ENCODE results near the gene RPL13.

RPL13 gene

GRCh38 chr16:89537549-89537925 is 22.9 kb upstream of the RPL13 start:
- H3K27me3 Mint-ChIP-seq = no peaks in the 10 kb centered on the region
- H3K4me3 Mint-ChIP-seq = no peak overlapping the region
- peaks cover 24% of the 10 kb centered on the region for H3K4me1 Mint-ChIP-seq
- DNase-seq (no peak), ATAC-seq (no peak)
- H3K9me3 Mint-ChIP-seq = no peaks in the 10 kb centered on the region
- no peak overlapping the region for H3K27ac Mint-ChIP-seq

- Mint-ChIP-seq H3K9me3 (no peaks in the 10 kb centered on the region), H3K27ac (peak overlapping the region in 1 of 2 donors; percentile 39), H3K27me3 (no peaks in the 10 kb centered on the region), H3K4me3 (no peak overlapping the region), H3K4me1 (peaks cover 22% of the 10 kb centered on the region)
- ATAC-seq (no peak), DNase-seq (no peak)
Observed at GRCh38 chr16:89538286-89538685, 22.2 kb upstream of the RPL13 start.

GRCh38 chr16:89540557-89540956 is 19.9 kb upstream of the RPL13 start:
- ATAC-seq = no peak
- Mint-ChIP-seq H3K27ac (peak overlapping the region in 1 of 2 donors; percentile 6), H3K4me1 (no peaks in the 10 kb centered on the region)

GRCh38 chr16:89541792-89542191 is 18.7 kb upstream of the RPL13 start:
- no peaks in the 10 kb centered on the region for H3K9me3 Mint-ChIP-seq
- ATAC-seq (peak; percentile 45), DNase-seq (no peak)
- no peaks in the 10 kb centered on the region for H3K27me3 Mint-ChIP-seq
- no peak overlapping the region for H3K4me3 Mint-ChIP-seq
- no peaks in the 10 kb centered on the region for H3K4me1 Mint-ChIP-seq
- H3K27ac Mint-ChIP-seq = no peak overlapping the region

More at GRCh38 chr16:89540557-89540956, 19.9 kb upstream of the RPL13 start:
- Mint-ChIP-seq H3K9me3 (no peaks in the 10 kb centered on the region), H3K27me3 (no peaks in the 10 kb centered on the region), H3K4me3 (no peak overlapping the region)
- no peak for DNase-seq

- DNase-seq (no peak), ATAC-seq (no peak)
- H3K4me1 Mint-ChIP-seq = peaks cover 13% of the 10 kb centered on the region
- H3K27ac Mint-ChIP-seq = no peak overlapping the region
- H3K9me3 Mint-ChIP-seq = no peaks in the 10 kb centered on the region
- no peaks in the 10 kb centered on the region for H3K27me3 Mint-ChIP-seq
- H3K4me3 Mint-ChIP-seq = no peak overlapping the region
Observed at GRCh38 chr16:89544113-89544512, 16.4 kb upstream of the RPL13 start.

GRCh38 chr16:89544713-89545043 is 15.8 kb upstream of the RPL13 start:
- no peaks in the 10 kb centered on the region for H3K27me3 Mint-ChIP-seq
- no peak for DNase-seq
- no peaks in the 10 kb centered on the region for H3K9me3 Mint-ChIP-seq
- ATAC-seq = no peak
- H3K4me1 Mint-ChIP-seq = peaks cover 19% of the 10 kb centered on the region
- H3K27ac Mint-ChIP-seq = no peak overlapping the region
- H3K4me3 Mint-ChIP-seq = no peak overlapping the region

- no peak for DNase-seq
- no peak overlapping the region for H3K4me3 Mint-ChIP-seq
Observed at GRCh38 chr16:89545044-89545830, 15.2 kb upstream of the RPL13 start.

GRCh38 chr16:89545831-89546574 is 14.5 kb upstream of the RPL13 start:
- Mint-ChIP-seq H3K27me3 (no peaks in the 10 kb centered on the region), H3K4me3 (no peak overlapping the region), H3K4me1 (peaks cover 32% of the 10 kb centered on the region), H3K27ac (no peak overlapping the region), H3K9me3 (no peaks in the 10 kb centered on the region)
- no peak for DNase-seq
- ATAC-seq = no peak

More at GRCh38 chr16:89545044-89545830, 15.2 kb upstream of the RPL13 start:
- no peak for ATAC-seq
- no peaks in the 10 kb centered on the region for H3K9me3 Mint-ChIP-seq
- no peaks in the 10 kb centered on the region for H3K27me3 Mint-ChIP-seq
- H3K4me1 Mint-ChIP-seq = peaks cover 24% of the 10 kb centered on the region
- H3K27ac Mint-ChIP-seq = peak overlapping the region in 1 of 2 donors; percentile 38

GRCh38 chr16:89546781-89547180 is 13.7 kb upstream of the RPL13 start:
- H3K4me3 Mint-ChIP-seq = no peak overlapping the region
- H3K9me3 Mint-ChIP-seq = no peaks in the 10 kb centered on the region
- ATAC-seq = no peak
- no peaks in the 10 kb centered on the region for H3K27me3 Mint-ChIP-seq
- H3K27ac Mint-ChIP-seq = no peak overlapping the region
- no peak for DNase-seq
- peaks cover 34% of the 10 kb centered on the region for H3K4me1 Mint-ChIP-seq

GRCh38 chr16:89547291-89547690 is 13.2 kb upstream of the RPL13 start:
- peaks cover 34% of the 10 kb centered on the region for H3K4me1 Mint-ChIP-seq
- H3K9me3 Mint-ChIP-seq = no peaks in the 10 kb centered on the region
- no peak overlapping the region for H3K4me3 Mint-ChIP-seq
- ATAC-seq (no peak), DNase-seq (no peak)
- no peaks in the 10 kb centered on the region for H3K27me3 Mint-ChIP-seq
- peak overlapping the region in 1 of 2 donors; percentile 46 for H3K27ac Mint-ChIP-seq

- no peaks in the 10 kb centered on the region for H3K9me3 Mint-ChIP-seq
- H3K27ac Mint-ChIP-seq = peak overlapping the region; percentile 71 to 76
- H3K4me3 Mint-ChIP-seq = peak overlapping the region; percentile 10 to 39
- ATAC-seq = no peak
- H3K4me1 Mint-ChIP-seq = peaks cover 34% of the 10 kb centered on the region
- no peak for DNase-seq
- H3K27me3 Mint-ChIP-seq = no peaks in the 10 kb centered on the region
Observed at GRCh38 chr16:89547860-89548259, 12.6 kb upstream of the RPL13 start.

GRCh38 chr16:89548344-89549006 is 12.0 kb upstream of the RPL13 start:
- Mint-ChIP-seq H3K27ac (peak overlapping the region; percentile 92 to 93), H3K4me3 (peak overlapping the region; percentile 58 to 65)

GRCh38 chr16:89549007-89549700 is 11.3 kb upstream of the RPL13 start:
- H3K27me3 Mint-ChIP-seq = no peaks in the 10 kb centered on the region
- H3K9me3 Mint-ChIP-seq = no peaks in the 10 kb centered on the region
- DNase-seq (peak; percentile 11 to 31), ATAC-seq (peak; percentile 94)
- H3K4me3 Mint-ChIP-seq = peak overlapping the region; percentile 58 to 65
- H3K27ac Mint-ChIP-seq = peak overlapping the region; percentile 92 to 93
- H3K4me1 Mint-ChIP-seq = peaks cover 34% of the 10 kb centered on the region

More at GRCh38 chr16:89548344-89549006, 12.0 kb upstream of the RPL13 start:
- no peaks in the 10 kb centered on the region for H3K9me3 Mint-ChIP-seq
- peaks cover 34% of the 10 kb centered on the region for H3K4me1 Mint-ChIP-seq
- ATAC-seq = peak; percentile 71
- no peaks in the 10 kb centered on the region for H3K27me3 Mint-ChIP-seq
- DNase-seq = no peak

- no peak for ATAC-seq
- H3K4me1 Mint-ChIP-seq = peaks cover 34% of the 10 kb centered on the region
- no peak for DNase-seq
- H3K9me3 Mint-ChIP-seq = no peaks in the 10 kb centered on the region
- H3K27me3 Mint-ChIP-seq = no peaks in the 10 kb centered on the region
- H3K27ac Mint-ChIP-seq = peak overlapping the region in 1 of 2 donors; percentile 48
- H3K4me3 Mint-ChIP-seq = no peak overlapping the region
Observed at GRCh38 chr16:89550421-89551007, 10.0 kb upstream of the RPL13 start.

- ATAC-seq = no peak
Observed at GRCh38 chr16:89552329-89552728, 8.2 kb upstream of the RPL13 start.

More at GRCh38 chr16:89552329-89552728, 8.2 kb upstream of the RPL13 start:
- peak overlapping the region in 1 of 2 donors; percentile 56 for H3K27ac Mint-ChIP-seq
- H3K4me1 Mint-ChIP-seq = peaks cover 42% of the 10 kb centered on the region
- no peaks in the 10 kb centered on the region for H3K9me3 Mint-ChIP-seq
- no peaks in the 10 kb centered on the region for H3K27me3 Mint-ChIP-seq
- no peak overlapping the region for H3K4me3 Mint-ChIP-seq
- no peak for DNase-seq

Data from stimulated activated naive CD8-positive, alpha-beta T cell treated with anti-CD3 and anti-CD28 coated beads, Interleukin-15, amount 100 ng/mL, for 72 hours (primary cell).